SK-MEL-5 (cell line): ENCODE measurements around the gene CYP2J2. TPM values are rescaled to one million over a fixed set of nuclear protein-coding genes. Genes with fewer than 3 reads are reported as not detected.

ENCODE experiments used
- small RNA-seq, 2 experiments: library from RNA; depleted of rRNA; stranded (forward); fragments of <200 nt; gene quantifications; one replicate each; pipeline ENCODE3, GENCODE V24; 2014
- total RNA-seq: library from RNA; depleted of rRNA; stranded (reverse); fragments of >200 nt; shearing (Covaris generic); gene quantifications from 2 replicates; pipeline ENCODE4 v1.2.3, GENCODE V29; 2014; rRNA removed

Gene CYP2J2
- total RNA-seq, 1 experiment from 2014 or later = 0.98 TPM

Small RNA genes within 50 kb of the gene (small RNA-seq; reads per million reads assigned to genes)
- gene RN7SL475P = 0 reads per million in 2 experiments

Other genes with a start within 250 kb of the CYP2J2 start
- gene HOOK1, start 111.8 kb downstream of the CYP2J2 start, total RNA-seq = not detected in 2 replicates
- not detected in 2 replicates for gene C1orf87, start 147.0 kb upstream of the CYP2J2 start, total RNA-seq